ENCODE data around the gene RESF1.

- TF ChIP-seq CTCF (IDR thresholded peaks at IDR 0.05 in 2 of 3, conservative IDR thresholded peaks at IDR 0.05 in 1 of 3; ENCODE audit: borderline replicate concordance in 1 of 3, insufficient read depth in 1 of 3, low read depth in 2 of 3, low read length in 2 of 3) (no peak), ZNF274 (IDR thresholded peaks at IDR 0.05; ENCODE audit: low read depth, low read length) (no peak), JUND (IDR thresholded peaks at IDR 0.05) (no peak), POLR2AphosphoS5 (IDR thresholded peaks at IDR 0.05; ENCODE audit: low read depth, low read length) (no peak), EZH2phosphoT487 (IDR thresholded peaks at IDR 0.05; ENCODE audit: borderline replicate concordance) (no peak), RAD21 (IDR thresholded peaks at IDR 0.05; ENCODE audit: low read depth) (no peak), EZH2 (IDR thresholded peaks at IDR 0.05) (no peak), POLR2A (IDR thresholded peaks at IDR 0.05; ENCODE audit: borderline replicate concordance, extremely low read depth, insufficient read depth, insufficient read length) (no peak), MAX (IDR thresholded peaks at IDR 0.05) (no peak)
These were observed 31.9 kb downstream of the RESF1 start for GRCh38 chr12:31991146-31991545.

Measured in HCT116 (cell line).